GM12878 (cell line): ENCODE results near the gene ADAM33. TPM values are rescaled to one million over a fixed set of nuclear protein-coding genes. Genes with fewer than 3 reads are reported as not detected.

ENCODE experiments used
- ATAC-seq: fragments of 200-7000 bp; cut with Tn5 transposase; 3 replicates; pipeline ENCODE4 v1.9.1; 2020; ENCODE audit warnings: mild to moderate bottlenecking, moderate library complexity
- BruUV-seq: library from RNA; stranded (reverse); fragments of 400-500 nt; replicated peaks from 2 replicates; lab custom pipeline; 2021; lab: Mats Ljungman, UMichigan
- CTCF ChIA-PET: fragments of 300-600 bp; sonication (Branson Sonifier 250); formaldehyde crosslinking; extraction: SDS; loops from one replicate; lab custom pipeline; 2021; ENCODE audit warnings: inconsistent platforms; lab: Yijun Ruan, JAX
- POLR2A ChIA-PET: fragments of 350-600 bp; formaldehyde crosslinking; extraction: SDS; loops from one replicate; lab custom pipeline; 2021; ENCODE audit warnings: inconsistent platforms; lab: Charles Lee
- RAD21 ChIA-PET: fragments of 300-600 bp; sonication (Branson Sonifier 250); formaldehyde crosslinking; loops from one replicate; lab custom pipeline; 2023; ENCODE audit warnings: antibody characterized with exemption; ENCODE audit not compliant: unreplicated experiment; lab: Charles Lee
- SMC1A ChIA-PET: fragments of 300-600 bp; sonication (Branson Sonifier 250); formaldehyde crosslinking; loops from one replicate; lab custom pipeline; 2023; ENCODE audit not compliant: unreplicated experiment, uncharacterized antibody; lab: Charles Lee
- DNase-seq: peaks from one replicate; pipeline ENCODE4 v3.0.0-alpha.2; 2011; ENCODE audit warnings: low read depth, low spot score
- FAIRE-seq: peaks from 3 replicates; lab custom pipeline; 2011; peaks lifted over from hg19 to GRCh38; lab: Jason Lieb, UNC
- H2AFZ ChIP-seq: 2 replicates; pipeline ENCODE4 v1.6.0; 2011; ENCODE audit warnings: low read depth, low read length, control low read depth; ENCODE audit not compliant: control insufficient read depth
- H3K27ac ChIP-seq: 2 replicates; pipeline ENCODE4 v1.5.1; 2011; ENCODE audit warnings: control low read depth; ENCODE audit not compliant: control insufficient read depth, insufficient read depth
- H3K27me3 ChIP-seq, 2 experiments: replicated peaks in 1 of 2; 2 replicates each; pipeline versions ENCODE4 v1.6.0 to v1.6.1; 2011; ENCODE audit warnings: low read length in 1 of 2; ENCODE audit not compliant: control insufficient read depth in 2 of 2, insufficient read depth in 2 of 2
- H3K36me3 ChIP-seq, 2 experiments: 2 replicates each; pipeline ENCODE4 v1.5.1; 2011; ENCODE audit warnings: low read length in 1 of 2; ENCODE audit not compliant: control insufficient read depth in 2 of 2, insufficient read depth in 2 of 2
- H3K4me1 ChIP-seq: 2 replicates; pipeline ENCODE4 v1.6.1; 2011; ENCODE audit warnings: mild to moderate bottlenecking, low read length, moderate library complexity, mixed read lengths; ENCODE audit not compliant: control insufficient read depth, insufficient read depth
- H3K4me2 ChIP-seq: 2 replicates; pipeline ENCODE4 v1.6.0; 2011; ENCODE audit warnings: control low read depth; ENCODE audit not compliant: control insufficient read depth, insufficient read depth
- H3K4me3 ChIP-seq: fragments of 200-600 bp; sonication (generic); 2 replicates; pipeline ENCODE4 v1.5.1; 2016
- H3K79me2 ChIP-seq: 2 replicates; pipeline ENCODE4 v1.6.0; 2011; ENCODE audit warnings: low read length; ENCODE audit not compliant: control insufficient read depth, insufficient read depth
- H3K9ac ChIP-seq: 2 replicates; pipeline ENCODE4 v1.8.0; 2011; ENCODE audit warnings: low read length, control low read depth, mixed read lengths; ENCODE audit not compliant: control insufficient read depth, insufficient read depth
- H3K9me3 ChIP-seq: replicated peaks from 3 replicates; pipeline ENCODE4 v1.5.1; 2011; ENCODE audit warnings: mild to moderate bottlenecking, low read length; ENCODE audit not compliant: control insufficient read depth, insufficient read depth
- H4K20me1 ChIP-seq: 2 replicates; pipeline ENCODE4 v1.6.0; 2011; ENCODE audit not compliant: control insufficient read depth, insufficient read depth
- BCLAF1 ChIP-seq: fragments of 450-650 bp; IDR thresholded peaks from 2 replicates; pipeline ENCODE4 v1.6.1; 2017; ENCODE audit warnings: antibody characterized with exemption, mild to moderate bottlenecking, moderate library complexity
- CREB1 ChIP-seq: IDR thresholded peaks from 2 replicates; pipeline ENCODE4 v1.6.1; 2012; ENCODE audit warnings: low read depth, mild to moderate bottlenecking, inconsistent platforms
- GABPA ChIP-seq: IDR thresholded peaks from 2 replicates; pipeline ENCODE4 v1.6.1; 2014; ENCODE audit warnings: antibody characterized with exemption, low read depth, mild to moderate bottlenecking, inconsistent platforms
- MYC ChIP-seq: IDR thresholded peaks from 2 replicates; pipeline ENCODE4 v1.6.1; 2011; ENCODE audit warnings: mild to moderate bottlenecking, low read length, moderate library complexity, inconsistent platforms; ENCODE audit not compliant: insufficient read depth, insufficient replicate concordance, insufficient read length, severe bottlenecking
- NBN ChIP-seq: fragments of 450-650 bp; IDR thresholded peaks from 2 replicates; pipeline ENCODE4 v1.6.1; 2016
- NFYB ChIP-seq: IDR thresholded peaks from 2 replicates; pipeline ENCODE4 v1.6.1; 2011; ENCODE audit warnings: low read depth, mild to moderate bottlenecking, low read length, improper control_type of control experiment, moderate library complexity; ENCODE audit not compliant: insufficient read depth
- NKRF ChIP-seq: fragments of 450-650 bp; conservative IDR thresholded peaks from 2 replicates; pipeline ENCODE4 v1.6.1; 2017; ENCODE audit warnings: mild to moderate bottlenecking, moderate library complexity
- POU2F2 ChIP-seq: IDR thresholded peaks from 3 replicates; pipeline ENCODE4 v1.6.1; 2011; ENCODE audit warnings: low read depth, mild to moderate bottlenecking, low read length, borderline replicate concordance
- RB1 ChIP-seq: fragments of 450-650 bp; formaldehyde crosslinking; IDR thresholded peaks from 2 replicates; pipeline ENCODE4 v1.6.1; 2017; ENCODE audit warnings: mild to moderate bottlenecking, borderline replicate concordance
- RBBP5 ChIP-seq: fragments of 200-600 bp; sonication (generic); conservative IDR thresholded peaks from 2 replicates; pipeline ENCODE4 v1.6.1; 2016
- SMC3 ChIP-seq: IDR thresholded peaks from 2 replicates; pipeline ENCODE4 v1.6.1; 2011; ENCODE audit warnings: low read length, improper control_type of control experiment, borderline replicate concordance
- STAT1 ChIP-seq: fragments of 450-650 bp; conservative IDR thresholded peaks from 2 replicates; pipeline ENCODE4 v1.6.1; 2014; ENCODE audit warnings: antibody characterized with exemption, mild to moderate bottlenecking
- WRNIP1 ChIP-seq: IDR thresholded peaks from 2 replicates; pipeline ENCODE4 v1.6.1; 2011; ENCODE audit warnings: low read depth, low read length, improper control_type of control experiment, borderline replicate concordance
- ZBTB33 ChIP-seq: fragments of 450-650 bp; IDR thresholded peaks from 2 replicates; pipeline ENCODE4 v1.6.1; 2017; ENCODE audit warnings: mild to moderate bottlenecking
- ZNF622 ChIP-seq: fragments of 450-650 bp; IDR thresholded peaks from 2 replicates; pipeline ENCODE4 v1.6.1; 2017; ENCODE audit warnings: mild to moderate bottlenecking, inconsistent platforms
- WGBS: methylation state at CpG from one replicate; pipeline ENCODE4 v1.1.6; 2016; ENCODE audit warnings: low lambda C conversion rate; ENCODE audit not compliant: insufficient replicate concordance, insufficient coverage; ENCODE audit errors: missing lambda C conversion rate; 5-methylcytosine and 5-hydroxymethylcytosine counted together
- in situ Hi-C: fragments of 300-500 bp; cut with MboI; formaldehyde crosslinking; loops from 9 replicates; pipeline ENCODE4 v1.14.3; 2018; ENCODE audit warnings: mixed read lengths
- intact Hi-C: fragments of 100-400 bp; cut with micrococcal nuclease; formaldehyde crosslinking; loops from one replicate; pipeline ENCODE4 v1.14.2; 2022; ENCODE audit not compliant: unreplicated experiment
- polyA plus RNA-seq, 11 experiments: library from polyadenylated mRNA; depleted of rRNA in 4 of 11; unstranded in 6 of 11; stranded (reverse) in 5 of 11; fragments of >200 nt; fragmentation: Nextera tagmentation in 4 of 11; fragmentation: Illumina TruSeq in 1 of 11; extraction: Ambion mirVana in 4 of 11; extraction: Trizol in 1 of 11; gene quantifications; 1 replicate in 1 of 11; 2 replicates in 10 of 11; pipeline versions ENCODE4 v1.2.1 to v1.2.3, GENCODE V29; 2011 to 2016; ENCODE audit warnings: inconsistent platforms in 2 of 11, missing spikeins in 2 of 11, low read depth in 1 of 11
- total RNA-seq, 4 experiments: library from RNA; depleted of rRNA in 3 of 4; stranded (reverse); fragments of >200 nt in 3 of 4; fragmentation: Illumina TruSeq in 1 of 4; extraction: Trizol in 1 of 4; gene quantifications; 2 replicates each; pipeline versions ENCODE4 v1.2.1 to v1.2.3, GENCODE V29; 2013 to 2021
- TF ChIP-seq, protein P1 (sequence below): IDR thresholded peaks from 2 replicates; pipeline ENCODE4 v1.6.1; 2012; ENCODE audit warnings: mild to moderate bottlenecking, low read depth, low read length

The ADAM33 gene
- total and polyA plus RNA-seq, 10 of the 15 experiments (the other 5 are each of a cell fraction or from before 2014, with no cell fraction given), result not detected

GRCh38 chr20:3728354-3728753 is 46.5 kb upstream of the ADAM33 start:
- no peak overlapping the region for H2AFZ ChIP-seq
- DNase-seq (no peak), FAIRE-seq (no peak), ATAC-seq (no peak)
- ChIA-PET POLR2A (no interaction called here), SMC1A (no interaction called here), CTCF (no interaction called here), RAD21 (no interaction called here)
- H3K4me2 ChIP-seq, result no peak overlapping the region
- H3K36me3 ChIP-seq, result no peaks in the 10 kb centered on the region
- peaks cover 1 to 4% of the 10 kb centered on the region in 2 experiments; a peak in 1 of 4 replicates for H3K27me3 ChIP-seq
- H3K9me3 ChIP-seq, result no peaks in the 10 kb centered on the region
- WGBS, result 17% methylated on average over 5 of the region's 5 CpGs
- intact Hi-C loops, result no loop called here
- no peaks in the 10 kb centered on the region for H4K20me1 ChIP-seq
- no peak overlapping the region for H3K4me3 ChIP-seq
- in situ Hi-C loops, result no loop called here
- no peaks in the 10 kb centered on the region for H3K4me1 ChIP-seq
- TF ChIP-seq CREB1, result no peak
- no peak for TF ChIP-seq BCLAF1
- TF ChIP-seq ZBTB33, result no peak
- no peak for TF ChIP-seq STAT1
- no peak for TF ChIP-seq RB1
- TF ChIP-seq WRNIP1, result no peak
- TF ChIP-seq MYC, result no peak
- TF ChIP-seq GABPA, result no peak
- TF ChIP-seq SMC3, result no peak
- no peak for TF ChIP-seq NKRF
- TF ChIP-seq, protein P1, sequence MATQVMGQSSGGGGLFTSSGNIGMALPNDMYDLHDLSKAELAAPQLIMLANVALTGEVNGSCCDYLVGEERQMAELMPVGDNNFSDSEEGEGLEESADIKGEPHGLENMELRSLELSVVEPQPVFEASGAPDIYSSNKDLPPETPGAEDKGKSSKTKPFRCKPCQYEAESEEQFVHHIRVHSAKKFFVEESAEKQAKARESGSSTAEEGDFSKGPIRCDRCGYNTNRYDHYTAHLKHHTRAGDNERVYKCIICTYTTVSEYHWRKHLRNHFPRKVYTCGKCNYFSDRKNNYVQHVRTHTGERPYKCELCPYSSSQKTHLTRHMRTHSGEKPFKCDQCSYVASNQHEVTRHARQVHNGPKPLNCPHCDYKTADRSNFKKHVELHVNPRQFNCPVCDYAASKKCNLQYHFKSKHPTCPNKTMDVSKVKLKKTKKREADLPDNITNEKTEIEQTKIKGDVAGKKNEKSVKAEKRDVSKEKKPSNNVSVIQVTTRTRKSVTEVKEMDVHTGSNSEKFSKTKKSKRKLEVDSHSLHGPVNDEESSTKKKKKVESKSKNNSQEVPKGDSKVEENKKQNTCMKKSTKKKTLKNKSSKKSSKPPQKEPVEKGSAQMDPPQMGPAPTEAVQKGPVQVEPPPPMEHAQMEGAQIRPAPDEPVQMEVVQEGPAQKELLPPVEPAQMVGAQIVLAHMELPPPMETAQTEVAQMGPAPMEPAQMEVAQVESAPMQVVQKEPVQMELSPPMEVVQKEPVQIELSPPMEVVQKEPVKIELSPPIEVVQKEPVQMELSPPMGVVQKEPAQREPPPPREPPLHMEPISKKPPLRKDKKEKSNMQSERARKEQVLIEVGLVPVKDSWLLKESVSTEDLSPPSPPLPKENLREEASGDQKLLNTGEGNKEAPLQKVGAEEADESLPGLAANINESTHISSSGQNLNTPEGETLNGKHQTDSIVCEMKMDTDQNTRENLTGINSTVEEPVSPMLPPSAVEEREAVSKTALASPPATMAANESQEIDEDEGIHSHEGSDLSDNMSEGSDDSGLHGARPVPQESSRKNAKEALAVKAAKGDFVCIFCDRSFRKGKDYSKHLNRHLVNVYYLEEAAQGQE, result no peak
- no peak for TF ChIP-seq NFYB
- TF ChIP-seq RBBP5, result no peak
- no peak for TF ChIP-seq NBN
- no peak for TF ChIP-seq POU2F2
- TF ChIP-seq ZNF622, result no peak
- no peak overlapping the region for H3K27ac ChIP-seq
- no peaks in the 10 kb centered on the region for H3K79me2 ChIP-seq
- no TSS peak for BruUV-seq
- H3K9ac ChIP-seq, result no peak overlapping the region
